WTC11 (cell line): ENCODE results near the gene MOB3B. TPM values are rescaled to one million over a fixed set of nuclear protein-coding genes. Genes with fewer than 3 reads are reported as not detected.

Experiments
- ATAC-seq: fragments of 200-7000 bp; cut with Tn5 transposase; 2 replicates; pipeline ENCODE4 v1.10.0; 2021; ENCODE audit warnings: mild to moderate bottlenecking, moderate library complexity
- CTCF ChIA-PET: fragments of 300-600 bp; sonication (Branson Sonifier 250); formaldehyde crosslinking; loops from one replicate; lab custom pipeline; 2021; ENCODE audit warnings: antibody characterized with exemption; lab: Charles Lee
- POLR2A ChIA-PET: fragments of 350-600 bp; sonication (Branson Sonifier 250); formaldehyde crosslinking; loops from one replicate; lab custom pipeline; 2021; ENCODE audit warnings: antibody characterized with exemption; lab: Charles Lee
- DNase-seq: peaks from one replicate; pipeline ENCODE4 v3.0.0; 2021; ENCODE audit warnings: low spot score
- H3K27ac Mint-ChIP-seq: 2 replicates; pipeline ENCODE4 v1.8.0; 2021; ENCODE audit warnings: mixed read lengths
- H3K27me3 Mint-ChIP-seq: 2 replicates; pipeline ENCODE4 v1.8.0; 2021; ENCODE audit warnings: low read depth, mild to moderate bottlenecking, moderate library complexity, mixed read lengths
- H3K36me3 Mint-ChIP-seq: 2 replicates; pipeline ENCODE4 v1.8.0; 2021; ENCODE audit warnings: mixed read lengths
- H3K4me1 Mint-ChIP-seq: 2 replicates; pipeline ENCODE4 v1.8.0; 2022; ENCODE audit warnings: mixed read lengths
- H3K4me3 Mint-ChIP-seq: 2 replicates; pipeline ENCODE4 v1.8.0; 2021; ENCODE audit warnings: mild to moderate bottlenecking, moderate library complexity, mixed read lengths
- H3K9me3 Mint-ChIP-seq: 2 replicates; pipeline ENCODE4 v1.8.0; 2021; ENCODE audit warnings: mixed read lengths
- CBFB ChIP-seq: sonication (generic); formaldehyde crosslinking; IDR thresholded peaks from 2 replicates; pipeline ENCODE4 v1.8.1; 2022; ENCODE audit warnings: mild to moderate bottlenecking, low read depth, missing genetic modification reagents
- EMX1 ChIP-seq: fragments of 250-450 bp; sonication (Bioruptor Pico); IDR thresholded peaks from 2 replicates; pipeline ENCODE4 v1.8.0; 2021; ENCODE audit warnings: mild to moderate bottlenecking
- FOXP1 ChIP-seq: sonication (generic); formaldehyde crosslinking; IDR thresholded peaks from 2 replicates; pipeline ENCODE4 v1.8.0; 2022; ENCODE audit warnings: missing genetic modification reagents, mild to moderate bottlenecking, moderate library complexity, borderline replicate concordance
- GABPB1 ChIP-seq: sonication (generic); formaldehyde crosslinking; IDR thresholded peaks from 2 replicates; pipeline ENCODE4 v1.8.1; 2023; ENCODE audit warnings: mild to moderate bottlenecking, missing genetic modification reagents
- NFYB ChIP-seq: sonication (generic); formaldehyde crosslinking; conservative IDR thresholded peaks from 2 replicates; pipeline ENCODE4 v1.8.0; 2022; ENCODE audit warnings: low read depth, missing genetic modification reagents
- NR1H2 ChIP-seq: sonication (generic); formaldehyde crosslinking; IDR thresholded peaks from 2 replicates; pipeline ENCODE4 v1.9.0; 2021; ENCODE audit warnings: mild to moderate bottlenecking, moderate library complexity, missing genetic modification reagents
- SP1 ChIP-seq: sonication (generic); formaldehyde crosslinking; conservative IDR thresholded peaks from 2 replicates; pipeline ENCODE4 v1.8.1; 2022; ENCODE audit warnings: missing genetic modification reagents
- ZNF138 ChIP-seq: sonication (generic); formaldehyde crosslinking; conservative IDR thresholded peaks from 2 replicates; pipeline ENCODE4 v1.8.1; 2022; ENCODE audit warnings: mild to moderate bottlenecking, moderate library complexity, missing genetic modification reagents
- ZNF232 ChIP-seq: sonication (generic); formaldehyde crosslinking; IDR thresholded peaks from 2 replicates; pipeline ENCODE4 v1.8.0; 2022; ENCODE audit warnings: mild to moderate bottlenecking, missing genetic modification reagents
- ZNF317 ChIP-seq: sonication (generic); formaldehyde crosslinking; IDR thresholded peaks from 2 replicates; pipeline ENCODE4 v1.8.1; 2023; ENCODE audit warnings: low read depth, mild to moderate bottlenecking, moderate library complexity, missing genetic modification reagents, borderline replicate concordance
- ZNF396 ChIP-seq: fragments of 250-450 bp; sonication (Bioruptor Pico); IDR thresholded peaks from 2 replicates; pipeline ENCODE4 v1.8.0; 2021; ENCODE audit warnings: mild to moderate bottlenecking, moderate library complexity, borderline replicate concordance
- total RNA-seq: library from RNA; stranded (reverse); gene quantifications from 3 replicates; pipeline ENCODE4 v1.2.3, GENCODE V29; 2021
- TF ChIP-seq, protein P1 (sequence below): fragments of 200-600 bp; IDR thresholded peaks from 2 replicates; pipeline ENCODE4 v1.8.0; 2022; ENCODE audit warnings: antibody characterized with exemption
- TF ChIP-seq, protein P2 (sequence below): fragments of 250-450 bp; sonication (Bioruptor Pico); IDR thresholded peaks from 2 replicates; pipeline ENCODE4 v1.9.0; 2021; ENCODE audit warnings: mild to moderate bottlenecking
- TF ChIP-seq, protein P3 (sequence below): sonication (generic); formaldehyde crosslinking; IDR thresholded peaks from 2 replicates; pipeline ENCODE4 v1.8.1; 2023; ENCODE audit warnings: mild to moderate bottlenecking, missing genetic modification reagents, moderate library complexity
- TF ChIP-seq, protein P4 (sequence below): sonication (generic); formaldehyde crosslinking; IDR thresholded peaks from 2 replicates; pipeline ENCODE4 v1.8.1; 2023; ENCODE audit warnings: mild to moderate bottlenecking, missing genetic modification reagents
- TF ChIP-seq, protein P5 (sequence below): sonication (generic); formaldehyde crosslinking; IDR thresholded peaks from 2 replicates; pipeline ENCODE4 v1.8.0; 2022; ENCODE audit warnings: mild to moderate bottlenecking, missing genetic modification reagents
- TF ChIP-seq, protein P6 (sequence below): sonication (generic); formaldehyde crosslinking; IDR thresholded peaks from 2 replicates; pipeline ENCODE4 v1.8.0; 2022; ENCODE audit warnings: mild to moderate bottlenecking, missing genetic modification reagents
- TF ChIP-seq, protein P7 (sequence below): sonication (generic); formaldehyde crosslinking; IDR thresholded peaks from 2 replicates; pipeline ENCODE4 v1.8.0; 2022; ENCODE audit warnings: missing genetic modification reagents
- TF ChIP-seq, protein P8 (sequence below): fragments of 250-450 bp; sonication (Bioruptor Pico); IDR thresholded peaks from 2 replicates; pipeline ENCODE4 v2.1.2; 2022; ENCODE audit warnings: mild to moderate bottlenecking, moderate library complexity

Gene MOB3B
- total RNA-seq, 1 experiment from 2014 or later: 25.1 TPM

DNA sequence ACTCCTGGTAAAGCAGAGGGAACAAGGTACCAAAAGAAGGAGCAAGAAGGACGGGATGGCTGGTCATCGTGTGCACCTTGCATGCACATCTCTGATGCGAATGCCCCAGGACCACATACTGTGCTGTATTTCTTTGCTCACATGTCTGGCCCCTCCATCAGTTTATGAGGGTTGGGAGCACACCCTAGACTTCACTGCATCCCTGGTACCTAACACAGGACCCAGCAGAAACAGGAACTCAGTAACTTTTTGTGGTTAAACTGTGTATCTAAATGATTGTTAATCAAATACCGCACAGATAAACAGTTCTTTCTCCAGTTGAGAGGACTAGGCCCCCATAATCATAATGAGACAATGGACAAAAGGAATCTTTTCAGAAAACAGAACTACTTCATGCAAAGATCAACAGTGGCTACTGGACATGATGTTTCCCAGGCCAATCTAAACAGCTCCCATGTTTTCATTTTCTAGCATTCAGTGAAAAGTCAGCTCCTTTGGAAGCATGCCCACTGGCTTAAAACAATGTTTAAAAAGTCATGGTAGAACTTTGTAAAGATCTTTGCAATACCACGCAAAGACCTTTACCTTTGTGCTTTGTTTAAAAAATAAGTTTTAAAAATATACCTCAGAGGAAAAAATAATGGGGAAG is 61.0 kb downstream of the MOB3B start:
- DNase-seq (no peak), ATAC-seq (no peak)
- H3K4me3 Mint-ChIP-seq: no peak overlapping the region
- TF ChIP-seq, protein P1, sequence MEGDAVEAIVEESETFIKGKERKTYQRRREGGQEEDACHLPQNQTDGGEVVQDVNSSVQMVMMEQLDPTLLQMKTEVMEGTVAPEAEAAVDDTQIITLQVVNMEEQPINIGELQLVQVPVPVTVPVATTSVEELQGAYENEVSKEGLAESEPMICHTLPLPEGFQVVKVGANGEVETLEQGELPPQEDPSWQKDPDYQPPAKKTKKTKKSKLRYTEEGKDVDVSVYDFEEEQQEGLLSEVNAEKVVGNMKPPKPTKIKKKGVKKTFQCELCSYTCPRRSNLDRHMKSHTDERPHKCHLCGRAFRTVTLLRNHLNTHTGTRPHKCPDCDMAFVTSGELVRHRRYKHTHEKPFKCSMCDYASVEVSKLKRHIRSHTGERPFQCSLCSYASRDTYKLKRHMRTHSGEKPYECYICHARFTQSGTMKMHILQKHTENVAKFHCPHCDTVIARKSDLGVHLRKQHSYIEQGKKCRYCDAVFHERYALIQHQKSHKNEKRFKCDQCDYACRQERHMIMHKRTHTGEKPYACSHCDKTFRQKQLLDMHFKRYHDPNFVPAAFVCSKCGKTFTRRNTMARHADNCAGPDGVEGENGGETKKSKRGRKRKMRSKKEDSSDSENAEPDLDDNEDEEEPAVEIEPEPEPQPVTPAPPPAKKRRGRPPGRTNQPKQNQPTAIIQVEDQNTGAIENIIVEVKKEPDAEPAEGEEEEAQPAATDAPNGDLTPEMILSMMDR: no peak
- TF ChIP-seq SP1 (CRISPR knock-in tag): no peak
- no peak for TF ChIP-seq ZNF138 (CRISPR knock-in tag)
- TF ChIP-seq, protein P2, sequence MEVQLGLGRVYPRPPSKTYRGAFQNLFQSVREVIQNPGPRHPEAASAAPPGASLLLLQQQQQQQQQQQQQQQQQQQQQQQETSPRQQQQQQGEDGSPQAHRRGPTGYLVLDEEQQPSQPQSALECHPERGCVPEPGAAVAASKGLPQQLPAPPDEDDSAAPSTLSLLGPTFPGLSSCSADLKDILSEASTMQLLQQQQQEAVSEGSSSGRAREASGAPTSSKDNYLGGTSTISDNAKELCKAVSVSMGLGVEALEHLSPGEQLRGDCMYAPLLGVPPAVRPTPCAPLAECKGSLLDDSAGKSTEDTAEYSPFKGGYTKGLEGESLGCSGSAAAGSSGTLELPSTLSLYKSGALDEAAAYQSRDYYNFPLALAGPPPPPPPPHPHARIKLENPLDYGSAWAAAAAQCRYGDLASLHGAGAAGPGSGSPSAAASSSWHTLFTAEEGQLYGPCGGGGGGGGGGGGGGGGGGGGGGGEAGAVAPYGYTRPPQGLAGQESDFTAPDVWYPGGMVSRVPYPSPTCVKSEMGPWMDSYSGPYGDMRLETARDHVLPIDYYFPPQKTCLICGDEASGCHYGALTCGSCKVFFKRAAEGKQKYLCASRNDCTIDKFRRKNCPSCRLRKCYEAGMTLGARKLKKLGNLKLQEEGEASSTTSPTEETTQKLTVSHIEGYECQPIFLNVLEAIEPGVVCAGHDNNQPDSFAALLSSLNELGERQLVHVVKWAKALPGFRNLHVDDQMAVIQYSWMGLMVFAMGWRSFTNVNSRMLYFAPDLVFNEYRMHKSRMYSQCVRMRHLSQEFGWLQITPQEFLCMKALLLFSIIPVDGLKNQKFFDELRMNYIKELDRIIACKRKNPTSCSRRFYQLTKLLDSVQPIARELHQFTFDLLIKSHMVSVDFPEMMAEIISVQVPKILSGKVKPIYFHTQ (CRISPR knock-in tag): no peak
- TF ChIP-seq NFYB (CRISPR knock-in tag): no peak
- TF ChIP-seq, protein P3, sequence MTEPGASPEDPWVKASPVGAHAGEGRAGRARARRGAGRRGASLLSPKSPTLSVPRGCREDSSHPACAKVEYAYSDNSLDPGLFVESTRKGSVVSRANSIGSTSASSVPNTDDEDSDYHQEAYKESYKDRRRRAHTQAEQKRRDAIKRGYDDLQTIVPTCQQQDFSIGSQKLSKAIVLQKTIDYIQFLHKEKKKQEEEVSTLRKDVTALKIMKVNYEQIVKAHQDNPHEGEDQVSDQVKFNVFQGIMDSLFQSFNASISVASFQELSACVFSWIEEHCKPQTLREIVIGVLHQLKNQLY: no peak
- no peak for TF ChIP-seq NR1H2
- TF ChIP-seq ZNF232 (CRISPR knock-in tag): no peak
- TF ChIP-seq FOXP1 (CRISPR knock-in tag): no peak
- no peak for TF ChIP-seq ZNF396
- no peak for TF ChIP-seq GABPB1 (CRISPR knock-in tag)
- no peak for TF ChIP-seq CBFB
- TF ChIP-seq, protein P4, sequence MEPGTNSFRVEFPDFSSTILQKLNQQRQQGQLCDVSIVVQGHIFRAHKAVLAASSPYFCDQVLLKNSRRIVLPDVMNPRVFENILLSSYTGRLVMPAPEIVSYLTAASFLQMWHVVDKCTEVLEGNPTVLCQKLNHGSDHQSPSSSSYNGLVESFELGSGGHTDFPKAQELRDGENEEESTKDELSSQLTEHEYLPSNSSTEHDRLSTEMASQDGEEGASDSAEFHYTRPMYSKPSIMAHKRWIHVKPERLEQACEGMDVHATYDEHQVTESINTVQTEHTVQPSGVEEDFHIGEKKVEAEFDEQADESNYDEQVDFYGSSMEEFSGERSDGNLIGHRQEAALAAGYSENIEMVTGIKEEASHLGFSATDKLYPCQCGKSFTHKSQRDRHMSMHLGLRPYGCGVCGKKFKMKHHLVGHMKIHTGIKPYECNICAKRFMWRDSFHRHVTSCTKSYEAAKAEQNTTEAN (CRISPR knock-in tag): no peak
- TF ChIP-seq ZNF317 (CRISPR knock-in tag): no peak
- TF ChIP-seq, protein P5, sequence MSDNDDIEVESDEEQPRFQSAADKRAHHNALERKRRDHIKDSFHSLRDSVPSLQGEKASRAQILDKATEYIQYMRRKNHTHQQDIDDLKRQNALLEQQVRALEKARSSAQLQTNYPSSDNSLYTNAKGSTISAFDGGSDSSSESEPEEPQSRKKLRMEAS (CRISPR knock-in tag): no peak
- no peak for TF ChIP-seq EMX1 (CRISPR knock-in tag)
- TF ChIP-seq, protein P6, sequence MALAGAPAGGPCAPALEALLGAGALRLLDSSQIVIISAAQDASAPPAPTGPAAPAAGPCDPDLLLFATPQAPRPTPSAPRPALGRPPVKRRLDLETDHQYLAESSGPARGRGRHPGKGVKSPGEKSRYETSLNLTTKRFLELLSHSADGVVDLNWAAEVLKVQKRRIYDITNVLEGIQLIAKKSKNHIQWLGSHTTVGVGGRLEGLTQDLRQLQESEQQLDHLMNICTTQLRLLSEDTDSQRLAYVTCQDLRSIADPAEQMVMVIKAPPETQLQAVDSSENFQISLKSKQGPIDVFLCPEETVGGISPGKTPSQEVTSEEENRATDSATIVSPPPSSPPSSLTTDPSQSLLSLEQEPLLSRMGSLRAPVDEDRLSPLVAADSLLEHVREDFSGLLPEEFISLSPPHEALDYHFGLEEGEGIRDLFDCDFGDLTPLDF (CRISPR knock-in tag): no peak
- TF ChIP-seq, protein P7, sequence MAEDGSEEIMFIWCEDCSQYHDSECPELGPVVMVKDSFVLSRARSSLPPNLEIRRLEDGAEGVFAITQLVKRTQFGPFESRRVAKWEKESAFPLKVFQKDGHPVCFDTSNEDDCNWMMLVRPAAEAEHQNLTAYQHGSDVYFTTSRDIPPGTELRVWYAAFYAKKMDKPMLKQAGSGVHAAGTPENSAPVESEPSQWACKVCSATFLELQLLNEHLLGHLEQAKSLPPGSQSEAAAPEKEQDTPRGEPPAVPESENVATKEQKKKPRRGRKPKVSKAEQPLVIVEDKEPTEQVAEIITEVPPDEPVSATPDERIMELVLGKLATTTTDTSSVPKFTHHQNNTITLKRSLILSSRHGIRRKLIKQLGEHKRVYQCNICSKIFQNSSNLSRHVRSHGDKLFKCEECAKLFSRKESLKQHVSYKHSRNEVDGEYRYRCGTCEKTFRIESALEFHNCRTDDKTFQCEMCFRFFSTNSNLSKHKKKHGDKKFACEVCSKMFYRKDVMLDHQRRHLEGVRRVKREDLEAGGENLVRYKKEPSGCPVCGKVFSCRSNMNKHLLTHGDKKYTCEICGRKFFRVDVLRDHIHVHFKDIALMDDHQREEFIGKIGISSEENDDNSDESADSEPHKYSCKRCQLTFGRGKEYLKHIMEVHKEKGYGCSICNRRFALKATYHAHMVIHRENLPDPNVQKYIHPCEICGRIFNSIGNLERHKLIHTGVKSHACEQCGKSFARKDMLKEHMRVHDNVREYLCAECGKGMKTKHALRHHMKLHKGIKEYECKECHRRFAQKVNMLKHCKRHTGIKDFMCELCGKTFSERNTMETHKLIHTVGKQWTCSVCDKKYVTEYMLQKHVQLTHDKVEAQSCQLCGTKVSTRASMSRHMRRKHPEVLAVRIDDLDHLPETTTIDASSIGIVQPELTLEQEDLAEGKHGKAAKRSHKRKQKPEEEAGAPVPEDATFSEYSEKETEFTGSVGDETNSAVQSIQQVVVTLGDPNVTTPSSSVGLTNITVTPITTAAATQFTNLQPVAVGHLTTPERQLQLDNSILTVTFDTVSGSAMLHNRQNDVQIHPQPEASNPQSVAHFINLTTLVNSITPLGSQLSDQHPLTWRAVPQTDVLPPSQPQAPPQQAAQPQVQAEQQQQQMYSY (CRISPR knock-in tag): no peak
- TF ChIP-seq, protein P8, sequence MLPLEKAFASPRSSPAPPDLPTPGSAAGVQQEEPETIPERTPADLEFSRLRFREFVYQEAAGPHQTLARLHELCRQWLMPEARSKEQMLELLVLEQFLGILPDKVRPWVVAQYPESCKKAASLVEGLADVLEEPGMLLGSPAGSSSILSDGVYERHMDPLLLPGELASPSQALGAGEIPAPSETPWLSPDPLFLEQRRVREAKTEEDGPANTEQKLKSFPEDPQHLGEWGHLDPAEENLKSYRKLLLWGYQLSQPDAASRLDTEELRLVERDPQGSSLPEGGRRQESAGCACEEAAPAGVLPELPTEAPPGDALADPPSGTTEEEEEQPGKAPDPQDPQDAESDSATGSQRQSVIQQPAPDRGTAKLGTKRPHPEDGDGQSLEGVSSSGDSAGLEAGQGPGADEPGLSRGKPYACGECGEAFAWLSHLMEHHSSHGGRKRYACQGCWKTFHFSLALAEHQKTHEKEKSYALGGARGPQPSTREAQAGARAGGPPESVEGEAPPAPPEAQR: no peak
- H3K9me3 Mint-ChIP-seq: no peaks in the 10 kb centered on the region
- no peak overlapping the region for H3K27ac Mint-ChIP-seq
- 0 out of 2 replicates have a peak, but pooled peaks cover 4% of the 10 kb centered on the region for H3K36me3 Mint-ChIP-seq
- ChIA-PET CTCF (no interaction called here), POLR2A (no interaction called here)
- H3K4me1 Mint-ChIP-seq: peaks cover 56% of the 10 kb centered on the region
- H3K27me3 Mint-ChIP-seq: no peaks in the 10 kb centered on the region
